Progenitor cell of endocrine pancreas (in vitro differentiated cells): Measurements from ENCODE around the gene TBRG1. TPM values are rescaled to one million over a fixed set of nuclear protein-coding genes. Genes with fewer than 3 reads are reported as not detected.
"Not testable (repeated sequence)": the region's sequence is repeated elsewhere in the genome, so short reads cannot be mapped to it uniquely, and the experiment has no call there.

Experiments
- DNase-seq: peaks from one replicate; pipeline ENCODE4 v3.0.0; 2021; ENCODE audit warnings: low spot score; ENCODE audit not compliant: unreplicated experiment
- H3K27ac Mint-ChIP-seq: 2 replicates; pipeline ENCODE4 v1.8.0; 2021; ENCODE audit warnings: mild to moderate bottlenecking, moderate library complexity, mixed read lengths
- H3K27me3 Mint-ChIP-seq: 2 replicates; pipeline ENCODE4 v1.8.0; 2021; ENCODE audit warnings: mixed read lengths
- H3K36me3 Mint-ChIP-seq: 2 replicates; pipeline ENCODE4 v1.8.0; 2022; ENCODE audit warnings: mixed read lengths; ENCODE audit not compliant: insufficient read depth
- H3K4me1 Mint-ChIP-seq: 2 replicates; pipeline ENCODE4 v1.8.0; 2021; ENCODE audit warnings: low read depth, mixed read lengths
- H3K4me3 Mint-ChIP-seq: 2 replicates; pipeline ENCODE4 v1.8.0; 2021; ENCODE audit warnings: low read depth, mild to moderate bottlenecking, moderate library complexity, mixed read lengths
- H3K9me3 Mint-ChIP-seq: 2 replicates; pipeline ENCODE4 v1.8.0; 2021; ENCODE audit warnings: low read depth, mixed read lengths
- total RNA-seq: library from RNA; stranded (reverse); gene quantifications from 2 replicates; pipeline ENCODE4 v1.2.1, GENCODE V29; 2021
- TF ChIP-seq, protein P1 (sequence below): fragments of 200-600 bp; sonication (generic); IDR thresholded peaks from one replicate; pipeline ENCODE4 v1.5.0; 2021; ENCODE audit warnings: antibody characterized with exemption, mild to moderate bottlenecking; ENCODE audit not compliant: unreplicated experiment

TBRG1 gene
- total RNA-seq, 1 donor from 2014 or later = 33.3 TPM

DNA sequence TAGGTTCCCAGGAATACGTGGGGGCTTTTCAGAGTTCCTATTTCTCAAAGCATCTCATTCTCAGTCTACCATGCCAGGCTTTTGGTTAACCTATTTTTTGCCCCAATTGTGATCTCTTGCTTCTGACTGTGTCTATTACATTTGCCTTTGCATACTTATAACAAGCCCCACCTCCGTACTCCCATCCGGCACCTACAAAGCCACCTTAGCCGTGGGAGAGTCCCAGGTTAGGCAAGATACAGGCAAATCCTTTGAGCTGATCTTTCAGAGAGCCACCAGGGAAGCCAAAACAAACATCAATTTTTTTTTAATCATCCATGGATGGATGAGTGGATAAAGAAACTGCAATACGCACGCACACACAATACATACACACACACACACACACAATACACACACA is 30.0 kb upstream of the TBRG1 start:
- H3K27me3 Mint-ChIP-seq = peaks cover 8% of the 10 kb centered on the region
- H3K36me3 Mint-ChIP-seq = no peaks in the 10 kb centered on the region
- TF ChIP-seq, protein P1, sequence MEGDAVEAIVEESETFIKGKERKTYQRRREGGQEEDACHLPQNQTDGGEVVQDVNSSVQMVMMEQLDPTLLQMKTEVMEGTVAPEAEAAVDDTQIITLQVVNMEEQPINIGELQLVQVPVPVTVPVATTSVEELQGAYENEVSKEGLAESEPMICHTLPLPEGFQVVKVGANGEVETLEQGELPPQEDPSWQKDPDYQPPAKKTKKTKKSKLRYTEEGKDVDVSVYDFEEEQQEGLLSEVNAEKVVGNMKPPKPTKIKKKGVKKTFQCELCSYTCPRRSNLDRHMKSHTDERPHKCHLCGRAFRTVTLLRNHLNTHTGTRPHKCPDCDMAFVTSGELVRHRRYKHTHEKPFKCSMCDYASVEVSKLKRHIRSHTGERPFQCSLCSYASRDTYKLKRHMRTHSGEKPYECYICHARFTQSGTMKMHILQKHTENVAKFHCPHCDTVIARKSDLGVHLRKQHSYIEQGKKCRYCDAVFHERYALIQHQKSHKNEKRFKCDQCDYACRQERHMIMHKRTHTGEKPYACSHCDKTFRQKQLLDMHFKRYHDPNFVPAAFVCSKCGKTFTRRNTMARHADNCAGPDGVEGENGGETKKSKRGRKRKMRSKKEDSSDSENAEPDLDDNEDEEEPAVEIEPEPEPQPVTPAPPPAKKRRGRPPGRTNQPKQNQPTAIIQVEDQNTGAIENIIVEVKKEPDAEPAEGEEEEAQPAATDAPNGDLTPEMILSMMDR = no peak
- H3K27ac Mint-ChIP-seq = no peak overlapping the region
- no peak for DNase-seq
- H3K9me3 Mint-ChIP-seq = no peaks in the 10 kb centered on the region
- no peaks in the 10 kb centered on the region for H3K4me1 Mint-ChIP-seq
- H3K4me3 Mint-ChIP-seq = no peak overlapping the region

DNA sequence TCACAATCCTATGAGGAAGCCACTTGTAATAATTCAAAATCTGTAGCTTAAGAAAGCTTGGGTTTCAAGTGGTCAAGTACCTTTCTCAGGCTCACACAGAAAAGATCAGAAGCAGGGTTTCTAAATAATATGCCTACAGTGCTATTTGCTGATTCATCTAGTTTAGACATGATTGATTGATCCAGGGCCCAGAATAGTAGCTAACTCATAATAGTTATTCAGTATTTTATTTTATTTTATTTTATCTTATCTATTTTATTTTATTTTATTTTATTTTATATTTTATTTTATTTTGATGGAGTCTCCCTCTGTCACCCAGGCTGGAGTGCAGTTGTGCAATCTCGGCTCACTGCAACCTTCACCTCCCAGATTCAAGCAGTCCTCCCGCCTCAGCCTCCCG is 27.4 kb upstream of the TBRG1 start:
- peaks cover 8% of the 10 kb centered on the region for H3K27me3 Mint-ChIP-seq
- no peaks in the 10 kb centered on the region for H3K9me3 Mint-ChIP-seq
- no peak overlapping the region for H3K4me3 Mint-ChIP-seq
- no peaks in the 10 kb centered on the region for H3K36me3 Mint-ChIP-seq
- DNase-seq = no peak
- H3K27ac Mint-ChIP-seq = no peak overlapping the region
- H3K4me1 Mint-ChIP-seq = no peaks in the 10 kb centered on the region
- TF ChIP-seq, protein P1 = no peak

DNA sequence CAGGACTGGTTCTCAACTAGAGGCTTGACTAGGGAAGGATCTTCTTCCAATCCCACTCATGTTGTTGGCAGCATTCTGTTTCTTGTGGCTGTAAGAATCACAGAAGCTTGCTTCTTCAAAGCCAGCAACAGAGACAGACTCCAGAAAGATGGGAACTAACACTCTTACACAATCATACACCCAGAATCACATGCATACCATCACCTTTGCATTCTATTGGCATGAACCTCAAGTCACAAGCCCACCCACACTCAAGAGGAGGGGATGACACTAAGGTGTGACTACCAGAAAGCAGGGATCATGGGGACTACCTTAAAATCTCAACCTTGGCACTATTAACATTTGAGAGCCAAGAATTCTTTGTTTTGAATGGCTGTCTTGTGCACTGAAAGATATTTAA is 25.0 kb upstream of the TBRG1 start:
- Mint-ChIP-seq H3K27ac (no peak overlapping the region), H3K9me3 (no peaks in the 10 kb centered on the region), H3K27me3 (peaks cover 11% of the 10 kb centered on the region), H3K4me1 (no peaks in the 10 kb centered on the region), H3K36me3 (no peaks in the 10 kb centered on the region), H3K4me3 (no peak overlapping the region)
- no peak for DNase-seq
- TF ChIP-seq, protein P1 = no peak

DNA sequence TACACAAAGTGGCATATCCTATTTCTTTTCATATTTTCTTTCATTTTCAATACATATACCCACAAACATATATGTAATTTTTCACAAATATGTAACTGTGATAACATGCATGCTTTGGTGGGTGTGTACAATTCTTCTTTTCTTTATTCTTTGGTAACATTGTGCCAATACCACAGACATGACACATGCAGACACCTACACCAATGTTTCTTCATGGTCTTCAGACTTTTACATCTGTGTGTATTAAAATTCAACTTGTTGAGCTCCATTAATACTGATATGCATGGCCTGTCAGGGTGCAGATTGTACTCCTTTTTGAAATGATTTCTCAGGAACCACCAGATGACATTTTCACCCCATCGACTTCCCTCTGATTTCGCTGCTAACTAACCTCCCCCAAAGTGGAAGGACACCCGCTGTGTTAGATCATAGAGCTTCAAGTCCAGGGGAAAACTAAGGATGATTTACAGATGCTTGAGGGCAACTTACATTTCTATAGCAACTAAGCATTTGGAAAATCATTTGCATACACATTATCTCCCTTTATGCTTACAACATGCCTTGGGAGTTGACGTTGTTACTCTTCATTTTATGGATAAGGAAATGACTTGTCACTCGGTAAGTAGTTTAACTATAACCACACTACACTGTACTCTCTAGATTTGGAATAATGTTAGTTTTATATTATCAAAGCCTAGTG is 21.9 kb upstream of the TBRG1 start:
- no peak for DNase-seq
- no peaks in the 10 kb centered on the region for H3K4me1 Mint-ChIP-seq
- peaks cover 10% of the 10 kb centered on the region for H3K27me3 Mint-ChIP-seq

DNA sequence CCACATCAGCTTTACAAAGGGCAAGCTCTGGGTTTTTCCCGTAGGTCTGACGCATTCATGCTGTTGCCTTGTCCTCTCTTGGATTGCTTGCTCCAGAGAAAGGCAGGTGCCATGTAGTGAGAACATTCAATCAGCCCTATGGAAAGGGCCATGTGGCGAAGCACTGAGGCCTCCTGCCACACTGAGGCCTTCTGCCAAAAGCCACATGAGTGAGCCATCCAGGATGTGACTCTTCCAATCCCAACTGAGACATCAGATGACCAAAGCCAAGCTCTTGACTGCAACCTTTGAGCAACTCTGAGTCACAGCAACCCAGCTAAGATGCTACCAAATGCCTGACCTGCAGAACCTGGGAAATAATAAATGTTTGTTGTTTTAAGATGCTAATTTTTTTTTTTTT is 20.5 kb upstream of the TBRG1 start:
- TF ChIP-seq, protein P1 = no peak
- Mint-ChIP-seq H3K4me1 (no peaks in the 10 kb centered on the region), H3K9me3 (no peaks in the 10 kb centered on the region), H3K27ac (no peak overlapping the region), H3K27me3 (peaks cover 7% of the 10 kb centered on the region), H3K36me3 (no peaks in the 10 kb centered on the region), H3K4me3 (no peak overlapping the region)
- DNase-seq = no peak

More for the DNA sequence above, 21.9 kb upstream of the TBRG1 start:
- Mint-ChIP-seq H3K4me3 (no peak overlapping the region), H3K36me3 (no peaks in the 10 kb centered on the region), H3K9me3 (no peaks in the 10 kb centered on the region), H3K27ac (no peak overlapping the region)
- TF ChIP-seq, protein P1 = no peak

DNA sequence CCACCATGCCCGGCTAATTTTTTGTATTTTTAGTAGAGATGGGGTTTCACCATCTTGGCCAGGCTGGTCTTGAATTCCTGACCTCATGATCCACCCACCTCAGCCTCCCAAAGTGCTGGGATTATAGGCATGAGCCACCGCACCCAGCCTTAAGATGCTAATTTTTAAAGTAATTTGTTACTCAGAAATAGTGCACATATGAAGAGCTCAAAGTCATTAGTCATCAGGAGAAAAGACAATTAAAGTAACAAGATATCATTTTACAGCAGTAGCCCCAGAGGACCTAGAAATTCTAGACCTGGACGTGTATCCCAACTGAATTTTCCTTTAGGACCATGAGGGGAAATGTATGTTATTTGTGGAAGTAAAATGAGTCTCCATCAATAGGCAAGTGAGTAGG is 19.9 kb upstream of the TBRG1 start:
- not testable (repeated sequence) for DNase-seq, H3K27ac Mint-ChIP-seq, H3K9me3 Mint-ChIP-seq, H3K4me3 Mint-ChIP-seq, H3K27me3 Mint-ChIP-seq, H3K4me1 Mint-ChIP-seq, H3K36me3 Mint-ChIP-seq
